HEK293 (cell line): Measurements from ENCODE around the gene SNHG17.
A peak's percentile ranks its signal among the peaks of the same experiment; 100 is the strongest.

Experiments used
- CTCF ChIA-PET: fragments of 350-600 bp; formaldehyde crosslinking; extraction: SDS; loops from one replicate; lab custom pipeline; 2021; ENCODE audit warnings: antibody characterized with exemption; lab: Yijun Ruan, JAX
- POLR2A ChIA-PET: fragments of 300-600 bp; formaldehyde crosslinking; extraction: SDS; loops from one replicate; lab custom pipeline; 2020; ENCODE audit warnings: antibody characterized with exemption, inconsistent platforms; lab: Yijun Ruan, JAX
- H3K27ac ChIP-seq: fragments of 200-500 bp; sonication (Bioruptor generic); 2 replicates; pipeline ENCODE4 v1.5.1; 2014; ENCODE audit warnings: low read depth, low read length, control low read depth, inconsistent platforms; ENCODE audit errors: extremely low read depth
- H3K36me3 ChIP-seq, 2 experiments: fragments of 200-500 bp in 1 of 2; sonication (Bioruptor generic) in 1 of 2; 1 replicate in 1 of 2; 2 replicates in 1 of 2; pipeline ENCODE4 v1.5.1; 2014 to 2017; ENCODE audit warnings: inconsistent platforms in 2 of 2, low read length in 2 of 2; ENCODE audit not compliant: control insufficient read depth in 2 of 2, insufficient read depth in 1 of 2
- H3K4me1 ChIP-seq: fragments of 200-500 bp; sonication (Bioruptor generic); 2 replicates; pipeline ENCODE4 v1.5.1; 2014; ENCODE audit warnings: mild to moderate bottlenecking, low read length, inconsistent platforms; ENCODE audit not compliant: control insufficient read depth, insufficient read depth
- H3K4me3 ChIP-seq: 2 replicates; pipeline ENCODE4 v1.5.1; 2011; ENCODE audit warnings: low read depth, mild to moderate bottlenecking, control low read depth, low read length, moderate library complexity
- H3K9me3 ChIP-seq: fragments of 200-500 bp; sonication (Bioruptor generic); 2 replicates; pipeline ENCODE4 v1.5.1; 2014; ENCODE audit warnings: low read depth, low read length, inconsistent platforms; ENCODE audit not compliant: control insufficient read depth, insufficient read depth
- GLIS1 ChIP-seq: fragments of 450-650 bp; formaldehyde crosslinking; IDR thresholded peaks from 2 replicates; pipeline ENCODE4 v1.5.1; 2016; ENCODE audit warnings: missing biosample characterization, missing genetic modification characterization
- KLF10 ChIP-seq: fragments of 450-650 bp; IDR thresholded peaks from 2 replicates; pipeline ENCODE4 v1.5.1; 2018; ENCODE audit warnings: missing biosample characterization, mild to moderate bottlenecking, missing genetic modification characterization
- KLF9 ChIP-seq: fragments of 450-650 bp; formaldehyde crosslinking; IDR thresholded peaks from 2 replicates; pipeline ENCODE4 v1.5.1; 2016; ENCODE audit warnings: missing biosample characterization, missing genetic modification characterization, low read depth
- ZBTB8A ChIP-seq: fragments of 450-650 bp; formaldehyde crosslinking; IDR thresholded peaks from 2 replicates; pipeline ENCODE4 v1.5.1; 2016; ENCODE audit warnings: missing biosample characterization, missing genetic modification characterization
- ZEB2 ChIP-seq: fragments of 450-650 bp; formaldehyde crosslinking; IDR thresholded peaks from 2 replicates; pipeline ENCODE4 v1.5.1; 2016; ENCODE audit warnings: missing biosample characterization, missing genetic modification characterization
- ZNF112 ChIP-seq: fragments of 450-650 bp; formaldehyde crosslinking; IDR thresholded peaks from 2 replicates; pipeline ENCODE4 v1.5.0; 2017; ENCODE audit warnings: missing biosample characterization, missing genetic modification characterization
- ZNF169 ChIP-seq: fragments of 450-650 bp; formaldehyde crosslinking; IDR thresholded peaks from 2 replicates; pipeline ENCODE4 v1.5.1; 2016; ENCODE audit warnings: missing biosample characterization, missing genetic modification characterization
- ZNF324 ChIP-seq: fragments of 450-650 bp; formaldehyde crosslinking; IDR thresholded peaks from 2 replicates; pipeline ENCODE4 v1.5.1; 2016; ENCODE audit warnings: missing biosample characterization, missing genetic modification characterization
- ZNF341 ChIP-seq: fragments of 450-650 bp; formaldehyde crosslinking; IDR thresholded peaks from 2 replicates; pipeline ENCODE4; 2016; ENCODE audit warnings: low read depth, missing biosample characterization, missing genetic modification characterization
- ZNF350 ChIP-seq: fragments of 450-650 bp; formaldehyde crosslinking; IDR thresholded peaks from 2 replicates; pipeline ENCODE4 v1.5.0; 2017; ENCODE audit warnings: missing biosample characterization, mild to moderate bottlenecking, missing genetic modification characterization
- ZNF777 ChIP-seq: fragments of 450-650 bp; formaldehyde crosslinking; IDR thresholded peaks from 2 replicates; pipeline ENCODE4 v1.5.1; 2017; ENCODE audit warnings: missing biosample characterization, missing genetic modification characterization, borderline replicate concordance
- ZSCAN16 ChIP-seq: fragments of 450-650 bp; formaldehyde crosslinking; IDR thresholded peaks from 2 replicates; pipeline ENCODE4 v1.5.1; 2016; ENCODE audit warnings: missing biosample characterization, missing genetic modification characterization
- TF ChIP-seq, protein P1 (sequence below): fragments of 450-650 bp; formaldehyde crosslinking; IDR thresholded peaks from 2 replicates; pipeline ENCODE4 v1.5.1; 2016; ENCODE audit warnings: missing biosample characterization, missing genetic modification characterization, borderline replicate concordance
- TF ChIP-seq, protein P2 (sequence below): fragments of 450-650 bp; formaldehyde crosslinking; IDR thresholded peaks from 2 replicates; pipeline ENCODE4 v1.5.1; 2016; ENCODE audit warnings: missing biosample characterization, missing genetic modification characterization
- TF ChIP-seq, protein P3 (sequence below): fragments of 450-650 bp; formaldehyde crosslinking; IDR thresholded peaks from 2 replicates; pipeline ENCODE4 v1.5.1; 2016; ENCODE audit warnings: missing biosample characterization, missing genetic modification characterization

Gene SNHG17

DNA sequence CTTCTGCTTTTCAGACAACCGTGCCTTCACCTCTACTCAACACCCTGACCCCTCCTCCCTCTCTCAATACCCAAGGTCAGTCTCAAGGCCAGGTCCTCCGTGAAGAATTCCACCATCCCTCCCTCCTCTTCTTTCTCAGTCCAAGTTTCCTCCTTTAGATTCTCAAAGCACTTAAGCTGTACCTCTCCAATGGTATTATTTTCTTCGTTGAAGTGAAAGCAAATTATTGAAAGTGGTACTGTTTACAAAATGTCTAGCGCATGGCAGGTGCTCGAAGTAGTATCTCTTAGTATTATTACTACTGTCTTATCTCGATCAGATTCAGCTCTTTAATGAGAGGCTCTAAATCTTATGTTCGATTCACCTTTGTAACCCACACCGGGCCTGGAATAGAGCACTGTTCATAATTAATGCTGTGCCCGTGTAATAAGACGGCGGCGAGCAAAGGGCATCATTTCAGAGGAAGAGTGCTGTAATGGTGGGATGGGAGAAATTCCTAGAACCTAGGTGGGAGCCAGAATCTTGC, 36.9 kb upstream of the SNHG17 start (continued):
- TF ChIP-seq, protein P1, sequence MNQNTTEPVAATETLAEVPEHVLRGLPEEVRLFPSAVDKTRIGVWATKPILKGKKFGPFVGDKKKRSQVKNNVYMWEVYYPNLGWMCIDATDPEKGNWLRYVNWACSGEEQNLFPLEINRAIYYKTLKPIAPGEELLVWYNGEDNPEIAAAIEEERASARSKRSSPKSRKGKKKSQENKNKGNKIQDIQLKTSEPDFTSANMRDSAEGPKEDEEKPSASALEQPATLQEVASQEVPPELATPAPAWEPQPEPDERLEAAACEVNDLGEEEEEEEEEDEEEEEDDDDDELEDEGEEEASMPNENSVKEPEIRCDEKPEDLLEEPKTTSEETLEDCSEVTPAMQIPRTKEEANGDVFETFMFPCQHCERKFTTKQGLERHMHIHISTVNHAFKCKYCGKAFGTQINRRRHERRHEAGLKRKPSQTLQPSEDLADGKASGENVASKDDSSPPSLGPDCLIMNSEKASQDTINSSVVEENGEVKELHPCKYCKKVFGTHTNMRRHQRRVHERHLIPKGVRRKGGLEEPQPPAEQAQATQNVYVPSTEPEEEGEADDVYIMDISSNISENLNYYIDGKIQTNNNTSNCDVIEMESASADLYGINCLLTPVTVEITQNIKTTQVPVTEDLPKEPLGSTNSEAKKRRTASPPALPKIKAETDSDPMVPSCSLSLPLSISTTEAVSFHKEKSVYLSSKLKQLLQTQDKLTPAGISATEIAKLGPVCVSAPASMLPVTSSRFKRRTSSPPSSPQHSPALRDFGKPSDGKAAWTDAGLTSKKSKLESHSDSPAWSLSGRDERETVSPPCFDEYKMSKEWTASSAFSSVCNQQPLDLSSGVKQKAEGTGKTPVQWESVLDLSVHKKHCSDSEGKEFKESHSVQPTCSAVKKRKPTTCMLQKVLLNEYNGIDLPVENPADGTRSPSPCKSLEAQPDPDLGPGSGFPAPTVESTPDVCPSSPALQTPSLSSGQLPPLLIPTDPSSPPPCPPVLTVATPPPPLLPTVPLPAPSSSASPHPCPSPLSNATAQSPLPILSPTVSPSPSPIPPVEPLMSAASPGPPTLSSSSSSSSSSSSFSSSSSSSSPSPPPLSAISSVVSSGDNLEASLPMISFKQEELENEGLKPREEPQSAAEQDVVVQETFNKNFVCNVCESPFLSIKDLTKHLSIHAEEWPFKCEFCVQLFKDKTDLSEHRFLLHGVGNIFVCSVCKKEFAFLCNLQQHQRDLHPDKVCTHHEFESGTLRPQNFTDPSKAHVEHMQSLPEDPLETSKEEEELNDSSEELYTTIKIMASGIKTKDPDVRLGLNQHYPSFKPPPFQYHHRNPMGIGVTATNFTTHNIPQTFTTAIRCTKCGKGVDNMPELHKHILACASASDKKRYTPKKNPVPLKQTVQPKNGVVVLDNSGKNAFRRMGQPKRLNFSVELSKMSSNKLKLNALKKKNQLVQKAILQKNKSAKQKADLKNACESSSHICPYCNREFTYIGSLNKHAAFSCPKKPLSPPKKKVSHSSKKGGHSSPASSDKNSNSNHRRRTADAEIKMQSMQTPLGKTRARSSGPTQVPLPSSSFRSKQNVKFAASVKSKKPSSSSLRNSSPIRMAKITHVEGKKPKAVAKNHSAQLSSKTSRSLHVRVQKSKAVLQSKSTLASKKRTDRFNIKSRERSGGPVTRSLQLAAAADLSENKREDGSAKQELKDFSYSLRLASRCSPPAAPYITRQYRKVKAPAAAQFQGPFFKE (tag by site-specific recombination) = no peak
- 0 out of 2 replicates have a peak, but pooled peaks have one; percentile 19 for TF ChIP-seq ZBTB8A (tag by site-specific recombination)
- TF ChIP-seq KLF9 = no peak
- no peak for TF ChIP-seq GLIS1 (tag by site-specific recombination)
- TF ChIP-seq ZEB2 (tag by site-specific recombination) = no peak
- TF ChIP-seq ZNF324 (tag by site-specific recombination) = no peak
- no peak for TF ChIP-seq ZNF169
- no peak for TF ChIP-seq ZNF777 (tag by site-specific recombination)
- TF ChIP-seq ZNF350 (tag by site-specific recombination) = no peak
- no peak for TF ChIP-seq ZNF112 (tag by site-specific recombination)
- TF ChIP-seq ZSCAN16 = no peak
- TF ChIP-seq, protein P2, sequence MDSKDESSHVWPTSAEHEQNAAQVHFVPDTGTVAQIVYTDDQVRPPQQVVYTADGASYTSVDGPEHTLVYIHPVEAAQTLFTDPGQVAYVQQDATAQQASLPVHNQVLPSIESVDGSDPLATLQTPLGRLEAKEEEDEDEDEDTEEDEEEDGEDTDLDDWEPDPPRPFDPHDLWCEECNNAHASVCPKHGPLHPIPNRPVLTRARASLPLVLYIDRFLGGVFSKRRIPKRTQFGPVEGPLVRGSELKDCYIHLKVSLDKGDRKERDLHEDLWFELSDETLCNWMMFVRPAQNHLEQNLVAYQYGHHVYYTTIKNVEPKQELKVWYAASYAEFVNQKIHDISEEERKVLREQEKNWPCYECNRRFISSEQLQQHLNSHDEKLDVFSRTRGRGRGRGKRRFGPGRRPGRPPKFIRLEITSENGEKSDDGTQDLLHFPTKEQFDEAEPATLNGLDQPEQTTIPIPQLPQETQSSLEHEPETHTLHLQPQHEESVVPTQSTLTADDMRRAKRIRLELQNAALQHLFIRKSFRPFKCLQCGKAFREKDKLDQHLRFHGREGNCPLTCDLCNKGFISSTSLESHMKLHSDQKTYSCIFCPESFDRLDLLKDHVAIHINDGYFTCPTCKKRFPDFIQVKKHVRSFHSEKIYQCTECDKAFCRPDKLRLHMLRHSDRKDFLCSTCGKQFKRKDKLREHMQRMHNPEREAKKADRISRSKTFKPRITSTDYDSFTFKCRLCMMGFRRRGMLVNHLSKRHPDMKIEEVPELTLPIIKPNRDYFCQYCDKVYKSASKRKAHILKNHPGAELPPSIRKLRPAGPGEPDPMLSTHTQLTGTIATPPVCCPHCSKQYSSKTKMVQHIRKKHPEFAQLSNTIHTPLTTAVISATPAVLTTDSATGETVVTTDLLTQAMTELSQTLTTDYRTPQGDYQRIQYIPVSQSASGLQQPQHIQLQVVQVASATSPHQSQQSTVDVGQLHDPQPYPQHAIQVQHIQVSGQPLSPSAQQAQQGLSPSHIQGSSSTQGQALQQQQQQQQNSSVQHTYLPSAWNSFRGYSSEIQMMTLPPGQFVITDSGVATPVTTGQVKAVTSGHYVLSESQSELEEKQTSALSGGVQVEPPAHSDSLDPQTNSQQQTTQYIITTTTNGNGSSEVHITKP (tag by site-specific recombination) = no peak
- TF ChIP-seq, protein P3, sequence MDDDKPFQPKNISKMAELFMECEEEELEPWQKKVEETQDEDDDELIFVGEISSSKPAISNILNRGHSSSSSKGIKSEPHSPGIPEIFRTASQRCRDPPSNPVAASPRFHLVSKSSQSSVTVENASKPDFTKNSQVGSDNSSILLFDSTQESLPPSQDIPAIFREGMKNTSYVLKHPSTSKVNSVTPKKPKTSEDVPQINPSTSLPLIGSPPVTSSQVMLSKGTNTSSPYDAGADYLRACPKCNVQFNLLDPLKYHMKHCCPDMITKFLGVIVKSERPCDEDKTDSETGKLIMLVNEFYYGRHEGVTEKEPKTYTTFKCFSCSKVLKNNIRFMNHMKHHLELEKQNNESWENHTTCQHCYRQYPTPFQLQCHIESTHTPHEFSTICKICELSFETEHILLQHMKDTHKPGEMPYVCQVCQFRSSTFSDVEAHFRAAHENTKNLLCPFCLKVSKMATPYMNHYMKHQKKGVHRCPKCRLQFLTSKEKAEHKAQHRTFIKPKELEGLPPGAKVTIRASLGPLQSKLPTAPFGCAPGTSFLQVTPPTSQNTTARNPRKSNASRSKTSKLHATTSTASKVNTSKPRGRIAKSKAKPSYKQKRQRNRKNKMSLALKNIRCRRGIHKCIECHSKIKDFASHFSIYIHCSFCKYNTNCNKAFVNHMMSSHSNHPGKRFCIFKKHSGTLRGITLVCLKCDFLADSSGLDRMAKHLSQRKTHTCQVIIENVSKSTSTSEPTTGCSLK (tag by site-specific recombination) = no peak

DNA sequence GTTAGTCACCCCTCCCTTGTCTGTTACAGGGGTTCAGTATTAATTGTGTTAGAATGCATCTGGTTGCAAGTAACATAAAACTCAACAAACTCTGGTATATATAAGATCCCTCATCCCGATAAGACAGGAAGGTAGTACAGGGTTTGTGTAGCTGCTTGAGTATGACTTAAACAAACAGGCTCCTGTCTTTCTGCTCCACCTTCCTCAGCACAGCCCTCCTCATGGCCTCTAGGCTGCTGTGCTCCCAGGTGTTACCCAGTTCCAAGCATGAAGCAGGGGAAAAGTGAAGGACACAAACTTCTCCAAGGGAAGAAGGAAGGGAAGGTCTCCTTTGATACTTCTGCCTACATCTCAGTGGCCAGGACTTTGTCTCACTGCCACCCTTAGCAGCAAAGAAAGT, 36.1 kb upstream of the SNHG17 start:
- ChIA-PET POLR2A (interaction anchor here (1.7 to 4.1 kb wide), 3 partner anchors 19 to 37 kb away, joined by 5 to 84 read pairs (median 44); partner anchors contain the start of gene SNHG17), CTCF (interaction anchor here (1.5 to 4.7 kb wide), 3 partner anchors 24 to 63 kb away, joined by 3 to 44 read pairs (median 43); partner anchors contain the start of gene SNHG17)
- Histone ChIP-seq H3K9me3 (no peaks in the 10 kb centered on the region), H3K36me3 (peaks cover 0 to 8% of the 10 kb centered on the region in 2 experiments; a peak in 1 of 3 replicates), H3K4me3 (no peak overlapping the region), H3K27ac (no peak overlapping the region), H3K4me1 (peaks cover 3% of the 10 kb centered on the region; the same call in 1 of the 2 replicates)
- TF ChIP-seq KLF10 (no peak), ZNF341 (0 out of 2 replicates have a peak, but pooled peaks have one; percentile 31)
- TF ChIP-seq, all 188 proteins: peak for 1
